ENCODE measurements around the gene USP5.

- TF ChIP-seq CTCF (IDR thresholded peaks at IDR 0.05) (no peak), POLR2A (IDR thresholded peaks at IDR 0.05) (no peak)
These were observed 6.6 kb upstream of the USP5 start for GRCh38 chr12:6845395-6845794.

All from lower leg skin (tissue), 3 donors.